ENCODE measurements around the gene SCCPDH.

SCCPDH gene

DNA sequence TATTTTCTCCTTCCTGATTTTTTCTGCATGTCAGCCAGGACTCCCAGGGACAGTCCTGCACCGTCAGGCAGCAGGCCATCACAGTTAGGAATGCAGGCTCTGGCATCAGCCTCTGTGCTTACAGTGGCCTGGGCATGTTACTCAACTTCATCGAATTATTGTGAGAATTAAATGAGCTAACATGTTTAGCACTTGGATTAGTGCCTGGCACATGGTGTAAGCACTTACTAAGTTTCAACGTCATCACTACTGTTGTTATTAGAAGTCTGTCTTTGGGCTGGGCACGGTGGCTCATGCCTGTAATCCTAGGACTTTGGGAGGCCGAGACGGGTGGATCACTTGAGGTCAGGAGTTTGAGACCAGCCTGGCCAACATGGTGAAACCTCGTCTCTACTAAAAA, 45.1 kb downstream of the SCCPDH start:
- no peak overlapping the region for H3K4me3 ChIP-seq (ENCODE audit: low read length)

GRCh38 chr1:246771366-246771765, 47.2 kb downstream of the SCCPDH start:
- no peak for DNase-seq (ENCODE audit: low read depth)
- TF ChIP-seq CTCF (IDR thresholded peaks at IDR 0.05; ENCODE audit: insufficient read depth, low read depth, low read length, missing control alignments), result no peak
- H3K4me3 ChIP-seq (ENCODE audit: low read length), result no peak overlapping the region

More for the DNA sequence above, 45.1 kb downstream of the SCCPDH start:
- DNase-seq (ENCODE audit: low read depth), result peak; percentile 96
- TF ChIP-seq CTCF (IDR thresholded peaks at IDR 0.05; ENCODE audit: insufficient read depth, low read depth, low read length, missing control alignments), result no peak

DNA sequence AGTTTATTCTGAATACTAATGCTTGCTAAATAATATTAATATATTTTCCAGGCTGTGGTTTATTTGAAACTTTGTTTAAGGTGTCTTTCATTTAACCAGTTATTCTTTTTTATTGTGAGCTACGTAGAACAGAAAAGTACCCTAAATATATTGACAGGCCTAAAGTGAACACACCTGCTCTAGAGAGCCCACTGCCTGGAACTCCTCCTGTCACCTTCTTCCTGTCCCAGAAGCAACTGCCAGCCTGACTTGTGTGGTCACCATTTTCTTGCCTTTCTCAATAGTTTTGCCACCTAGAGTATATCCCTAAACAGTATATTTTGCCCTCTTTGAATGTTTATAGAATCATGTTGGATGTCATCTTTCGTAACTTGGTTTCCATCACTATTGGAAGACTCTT, 48.5 kb downstream of the SCCPDH start:
- DNase-seq (ENCODE audit: low read depth), result no peak
- no peak for TF ChIP-seq CTCF (IDR thresholded peaks at IDR 0.05; ENCODE audit: insufficient read depth, low read depth, low read length, missing control alignments)
- no peak overlapping the region for H3K4me3 ChIP-seq (ENCODE audit: low read length)

GRCh38 chr1:246773213-246773641, 49.0 kb downstream of the SCCPDH start:
- no peak for TF ChIP-seq CTCF (IDR thresholded peaks at IDR 0.05; ENCODE audit: insufficient read depth, low read depth, low read length, missing control alignments)
- no peak overlapping the region for H3K4me3 ChIP-seq (ENCODE audit: low read length)

DNA sequence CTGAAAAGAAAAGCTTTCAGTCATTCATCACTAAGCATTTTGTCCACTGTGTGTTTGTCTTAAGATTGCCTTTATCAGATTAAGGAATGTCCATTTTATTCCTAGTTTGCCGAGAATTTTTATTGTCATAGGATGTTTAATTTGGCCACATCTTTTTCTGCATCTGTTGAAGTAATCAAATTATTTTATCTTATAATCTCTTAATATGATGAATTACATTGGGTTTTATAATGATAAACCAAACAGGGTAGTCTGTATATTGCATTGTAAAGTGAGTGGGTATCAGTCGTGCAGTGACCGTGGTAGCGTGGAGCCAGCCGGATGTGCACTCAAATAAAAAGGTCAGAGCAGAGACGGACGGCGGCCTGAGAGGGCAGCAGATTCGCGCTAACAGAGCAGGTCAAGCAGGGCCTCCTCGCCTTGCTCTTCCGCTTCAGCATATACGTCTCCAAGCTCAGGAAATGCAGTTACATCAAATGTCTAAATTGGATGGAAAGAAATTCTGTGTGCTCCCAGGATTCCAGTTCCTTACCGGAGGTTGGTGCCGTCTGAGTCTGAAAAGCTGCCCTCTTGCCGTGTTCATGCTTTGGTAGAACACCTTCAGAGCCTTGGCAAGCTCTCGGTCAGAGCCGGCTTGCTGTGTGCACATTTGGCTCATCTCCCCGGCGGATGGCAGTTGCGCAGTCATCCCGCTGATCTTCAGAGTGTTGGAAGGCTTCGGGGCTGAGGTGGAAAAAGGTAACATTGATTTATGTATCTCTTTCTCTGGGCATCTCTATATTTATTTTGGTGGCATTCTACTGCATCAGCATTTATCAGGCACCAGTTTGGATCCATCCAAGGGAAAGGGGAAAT, 51.5 kb downstream of the SCCPDH start:
- H3K4me3 ChIP-seq (ENCODE audit: low read length), result no peak overlapping the region
- TF ChIP-seq CTCF (IDR thresholded peaks at IDR 0.05; ENCODE audit: insufficient read depth, low read depth, low read length, missing control alignments), result no peak
- no peak for DNase-seq (ENCODE audit: low read depth)

More at GRCh38 chr1:246773213-246773641, 49.0 kb downstream of the SCCPDH start:
- DNase-seq (ENCODE audit: low read depth), result peak; percentile 91

- no peak for DNase-seq (ENCODE audit: low read depth)
- H3K4me3 ChIP-seq (ENCODE audit: low read length), result no peak overlapping the region
- no peak for TF ChIP-seq CTCF (IDR thresholded peaks at IDR 0.05; ENCODE audit: insufficient read depth, low read depth, low read length, missing control alignments)
Observed at GRCh38 chr1:246776923-246777322, 52.7 kb downstream of the SCCPDH start.

GRCh38 chr1:246778663-246779062, 54.5 kb downstream of the SCCPDH start:
- no peak for TF ChIP-seq CTCF (IDR thresholded peaks at IDR 0.05; ENCODE audit: insufficient read depth, low read depth, low read length, missing control alignments)
- no peak overlapping the region for H3K4me3 ChIP-seq (ENCODE audit: low read length)
- DNase-seq (ENCODE audit: low read depth), result no peak

All from epithelial cell of esophagus (primary cell).